CD14-positive monocyte (primary cell): ENCODE results near the gene DHRS1. TPM values are rescaled to one million over a fixed set of nuclear protein-coding genes. Genes with fewer than 3 reads are reported as not detected.

Experiments
- DNase-seq, 3 donors: peaks; one replicate each; pipeline ENCODE4 v3.0.0-alpha.2; 2011 to 2022
- H2AFZ ChIP-seq: 2 replicates; pipeline ENCODE4 v1.6.0; 2012; ENCODE audit warnings: mild to moderate bottlenecking, low read depth, low read length, inconsistent platforms; ENCODE audit not compliant: insufficient read depth, poor library complexity, severe bottlenecking
- H3K27ac ChIP-seq, 2 donors: 1 replicate in 1 of 2; 2 replicates in 1 of 2; pipeline ENCODE4 v1.5.1; 2012 to 2013; ENCODE audit warnings: low read length in 2 of 2, control low read depth in 1 of 2, inconsistent platforms in 1 of 2, low read depth in 1 of 2, mild to moderate bottlenecking in 1 of 2
- H3K27me3 ChIP-seq, 2 donors: one replicate each; pipeline versions ENCODE4 v1.6.0 to v1.6.1; 2011 to 2013; ENCODE audit warnings: low read length in 2 of 2; ENCODE audit not compliant: control insufficient read depth in 2 of 2, insufficient read depth in 2 of 2
- H3K36me3 ChIP-seq, 2 donors: replicated peaks in 1 of 2; 1 replicate in 1 of 2; 2 replicates in 1 of 2; pipeline versions ENCODE4 v1.5.1 to v1.6.1; 2012 to 2013; ENCODE audit warnings: low read length in 2 of 2, control low read depth in 1 of 2, inconsistent platforms in 1 of 2, mild to moderate bottlenecking in 1 of 2; ENCODE audit not compliant: insufficient read depth in 2 of 2, control insufficient read depth in 1 of 2
- H3K4me1 ChIP-seq, 2 donors: 1 replicate in 1 of 2; 2 replicates in 1 of 2; pipeline versions ENCODE4 v1.5.1 to v1.6.1; 2012 to 2013; ENCODE audit warnings: low read length in 2 of 2, control low read depth in 1 of 2, inconsistent platforms in 1 of 2, mild to moderate bottlenecking in 1 of 2, moderate library complexity in 1 of 2; ENCODE audit not compliant: insufficient read depth in 2 of 2, control insufficient read depth in 1 of 2
- H3K4me2 ChIP-seq: replicated peaks from 2 replicates; pipeline ENCODE3; 2012; ENCODE audit warnings: low read length, moderate library complexity, mild to moderate bottlenecking; ENCODE audit not compliant: poor library complexity, severe bottlenecking; ENCODE audit errors: extremely low read depth
- H3K4me3 ChIP-seq, 3 experiments: fragments of 200-600 bp in 1 of 3; sonication (generic) in 1 of 3; replicated peaks in 1 of 3; 1 replicate in 2 of 3; 2 replicates in 1 of 3; pipeline ENCODE4 v1.5.1; 2011 to 2013; ENCODE audit warnings: low read length in 3 of 3, mild to moderate bottlenecking in 3 of 3, control low read depth in 2 of 3, low read depth in 2 of 3, inconsistent platforms in 1 of 3, moderate library complexity in 1 of 3
- H3K79me2 ChIP-seq: 2 replicates; pipeline ENCODE4 v1.6.0; 2012; ENCODE audit warnings: mild to moderate bottlenecking, control low read depth, inconsistent platforms, low read length, moderate library complexity; ENCODE audit not compliant: insufficient read depth
- H3K9ac ChIP-seq: 2 replicates; pipeline ENCODE4 v1.6.0; 2017; ENCODE audit warnings: low read length, mild to moderate bottlenecking; ENCODE audit not compliant: insufficient read depth, poor library complexity, severe bottlenecking
- H3K9me3 ChIP-seq, 2 donors: replicated peaks in 1 of 2; 1 replicate in 1 of 2; 2 replicates in 1 of 2; pipeline versions ENCODE4 v1.5.1 to v1.6.1; 2012 to 2013; ENCODE audit warnings: low read length in 2 of 2, control low read depth in 1 of 2; ENCODE audit not compliant: control insufficient read depth in 1 of 2, insufficient read depth in 1 of 2
- H4K20me1 ChIP-seq: 2 replicates; pipeline ENCODE4 v1.6.0; 2012; ENCODE audit warnings: mild to moderate bottlenecking, low read length, control low read depth, moderate library complexity; ENCODE audit not compliant: insufficient read depth
- H3K27ac Mint-ChIP-seq, 7 donors: one replicate each; pipeline ENCODE4 v1.8.0; 2020; ENCODE audit warnings: mild to moderate bottlenecking in 7 of 7, mixed read lengths in 7 of 7, moderate library complexity in 6 of 7, inconsistent platforms in 2 of 7
- H3K27me3 Mint-ChIP-seq, 3 donors: one replicate each; pipeline ENCODE4 v1.8.0; 2021 to 2022; ENCODE audit warnings: low read depth in 3 of 3, mild to moderate bottlenecking in 3 of 3, mixed read lengths in 3 of 3, moderate library complexity in 3 of 3, inconsistent platforms in 1 of 3
- H3K36me3 Mint-ChIP-seq, 2 donors: one replicate each; pipeline ENCODE4 v1.8.0; 2020; ENCODE audit warnings: mixed read lengths in 2 of 2, inconsistent platforms in 1 of 2, mild to moderate bottlenecking in 1 of 2
- H3K4me1 Mint-ChIP-seq: one replicate; pipeline ENCODE4 v1.8.0; 2020; ENCODE audit warnings: mild to moderate bottlenecking, mixed read lengths
- H3K4me3 Mint-ChIP-seq, 2 donors: one replicate each; pipeline ENCODE4 v1.8.0; 2020; ENCODE audit warnings: mild to moderate bottlenecking in 2 of 2, mixed read lengths in 2 of 2, moderate library complexity in 1 of 2
- H3K9me3 Mint-ChIP-seq, 7 donors: one replicate each; pipeline ENCODE4 v1.8.0; 2020 to 2022; ENCODE audit warnings: mixed read lengths in 7 of 7, mild to moderate bottlenecking in 6 of 7, moderate library complexity in 6 of 7, inconsistent platforms in 2 of 7
- CTCF ChIP-seq: fragments of 200-600 bp; IDR thresholded peaks from one replicate; pipeline ENCODE4 v1.8.0; 2022; ENCODE audit warnings: antibody characterized with exemption, mild to moderate bottlenecking
- WGBS: methylation state at CpG from one replicate; pipeline ENCODE4 v1.1.5; 2013; ENCODE audit warnings: missing lambda C conversion rate; ENCODE audit not compliant: insufficient coverage; 5-methylcytosine and 5-hydroxymethylcytosine counted together
- intact Hi-C, 2 donors: fragments of 100-400 bp; cut with micrococcal nuclease; formaldehyde crosslinking; loops; one replicate each; pipeline versions ENCODE4 v1.15.0 to v1.15.1; 2023
- polyA plus RNA-seq, 3 donors: library from polyadenylated mRNA; depleted of rRNA in 1 of 3; unstranded in 2 of 3; stranded (reverse) in 1 of 3; fragments of 300-500 nt in 2 of 3; fragments of >200 nt in 1 of 3; fragmentation: Illumina TruSeq in 2 of 3; gene quantifications; 1 replicate in 2 of 3; 2 replicates in 1 of 3; pipeline ENCODE4 v1.2.3, GENCODE V29; 2012 to 2021

DHRS1 gene
- polyA plus RNA-seq, 3 donors = 31.6 to 49.4 (median 48.8) TPM

GRCh38 chr14:24243336-24243836 lies 56.2 kb downstream of the DHRS1 start:
- WGBS = 4% methylated on average over 4 of the region's 10 CpGs
- DNase-seq = peak; percentile 51 to 84 (median 70)
- Histone ChIP-seq H3K36me3 (peaks cover 27 to 33% of the 10 kb centered on the region in 2 donors), H4K20me1 (peaks cover 37% of the 10 kb centered on the region), H3K9me3 (no peaks in the 10 kb centered on the region), H3K4me2 (peak overlapping the region; percentile 80), H2AFZ (peak overlapping the region; percentile 54), H3K79me2 (peaks cover 38% of the 10 kb centered on the region), H3K4me3 (peak overlapping the region; percentile 48 to 82 (median 78)), H3K27ac (peak overlapping the region; percentile 94 to 98), H3K27me3 (no peaks in the 10 kb centered on the region), H3K9ac (peak overlapping the region; percentile 85), H3K4me1 (peaks cover 50 to 76% of the 10 kb centered on the region in 2 donors)
- TF ChIP-seq CTCF = no peak
- peaks cover 0 to 2% (median 0%) of the 10 kb centered on the region in 7 donors for H3K9me3 Mint-ChIP-seq
- H3K27ac Mint-ChIP-seq = peak overlapping the region; percentile 99 to 100 (median 100)
- peaks cover 29 to 37% of the 10 kb centered on the region in 2 donors for H3K36me3 Mint-ChIP-seq
- intact Hi-C loops = loop anchor here (2.0 to 10.0 kb wide), 4 partner anchors 27 to 191 kb away; partner anchors contain the start of genes DHRS1 (in 1 of the 2), NOP9 (in 1 of the 2) and RABGGTA (in 1 of the 2)
- H3K27me3 Mint-ChIP-seq = no peaks in the 10 kb centered on the region
- H3K4me3 Mint-ChIP-seq = peak overlapping the region; percentile 90 to 97
- H3K4me1 Mint-ChIP-seq = peaks cover 61% of the 10 kb centered on the region

- Mint-ChIP-seq H3K9me3 (peaks cover 0 to 2% (median 0%) of the 10 kb centered on the region in 7 donors), H3K27ac (peak overlapping the region; percentile 99 to 100 (median 100)), H3K4me1 (peaks cover 66% of the 10 kb centered on the region), H3K4me3 (peak overlapping the region; percentile 90 to 97), H3K36me3 (peaks cover 42 to 43% of the 10 kb centered on the region in 2 donors), H3K27me3 (no peaks in the 10 kb centered on the region)
- peak; percentile 88 to 93 (median 92) for DNase-seq
- intact Hi-C loops = loop anchor here (1.0 to 10.0 kb wide), 6 partner anchors 9 to 193 kb away; partner anchors contain the start of genes DHRS1 (in 1 of the 2), GMPR2 (in 1 of the 2), NEDD8 (in 1 of the 2) and NOP9 (in 1 of the 2)
- peak overlapping the region; percentile 54 for H2AFZ ChIP-seq
- H3K36me3 ChIP-seq = peaks cover 42 to 45% of the 10 kb centered on the region in 2 donors
- no peaks in the 10 kb centered on the region for H3K27me3 ChIP-seq
- H3K9ac ChIP-seq = peak overlapping the region; percentile 85
- H3K4me3 ChIP-seq = peak overlapping the region; percentile 48 to 82 (median 78)
- peak; percentile 33 for TF ChIP-seq CTCF
- H3K79me2 ChIP-seq = peaks cover 47% of the 10 kb centered on the region
- H3K27ac ChIP-seq = peak overlapping the region; percentile 94 to 98
- under 1% methylated on average over 37 of the region's 39 CpGs for WGBS
- peaks cover 52% of the 10 kb centered on the region for H4K20me1 ChIP-seq
- no peaks in the 10 kb centered on the region for H3K9me3 ChIP-seq
- H3K4me2 ChIP-seq = peak overlapping the region; percentile 80
- H3K4me1 ChIP-seq = peaks cover 50 to 72% of the 10 kb centered on the region in 2 donors
These were observed 57.6 kb downstream of the DHRS1 start for GRCh38 chr14:24241829-24242443.

Other genes with a start within 250 kb of the DHRS1 start
- gene CARMIL3, start 247.8 kb downstream of the DHRS1 start, polyA plus RNA-seq = 1 to 10 TPM in 1 of 3 donors, not detected in 2; 1.0 TPM
- not detected for gene CPNE6, start 228.2 kb downstream of the DHRS1 start, polyA plus RNA-seq
- 10 to 100 TPM; 29.9 to 34.2 (median 31.3) TPM for gene PCK2, start 205.5 kb downstream of the DHRS1 start, polyA plus RNA-seq
- 10 to 100 TPM; 45.6 to 56.6 (median 48.8) TPM for gene DCAF11, start 185.0 kb downstream of the DHRS1 start, polyA plus RNA-seq
- gene NRL, start 184.8 kb downstream of the DHRS1 start, polyA plus RNA-seq = 1 to 10 TPM; 1.1 to 1.5 (median 1.3) TPM
- 1 to 10 TPM in 1 of 3 donors, not detected in 2; 2.1 TPM for gene FITM1, start 169.1 kb downstream of the DHRS1 start, polyA plus RNA-seq
- gene PSME1, start 163.6 kb downstream of the DHRS1 start, polyA plus RNA-seq = 100 to 1,000 TPM; 435 to 759 (median 729) TPM
- gene EMC9, start 158.2 kb downstream of the DHRS1 start, polyA plus RNA-seq = 1 to 10 TPM; 6.4 to 9.4 (median 8.5) TPM
- 100 to 1,000 TPM; 237 to 593 (median 579) TPM for gene PSME2, start 153.2 kb downstream of the DHRS1 start, polyA plus RNA-seq
- gene RNF31, start 152.3 kb downstream of the DHRS1 start, polyA plus RNA-seq = 10 to 100 TPM; 30.7 to 63.2 (median 36.8) TPM
- 100 to 1,000 TPM in 1 of 3 donors, 10 to 100 TPM in 2; 44.7 to 208 (median 56.0) TPM for gene IRF9, start 138.5 kb downstream of the DHRS1 start, polyA plus RNA-seq
- gene REC8, start 127.7 kb downstream of the DHRS1 start, polyA plus RNA-seq = 10 to 100 TPM in 1 of 3 donors, 1 to 10 TPM in 2; 1.4 to 46.4 (median 2.3) TPM
- 10 to 100 TPM in 1 of 3 donors, 1 to 10 TPM in 2; 4.1 to 14.2 (median 4.3) TPM for gene IPO4, start 111.0 kb downstream of the DHRS1 start, polyA plus RNA-seq
- 10 to 100 TPM; 14.6 to 56.0 (median 51.1) TPM for gene TM9SF1, start 104.3 kb downstream of the DHRS1 start, polyA plus RNA-seq
- under 1 TPM in 2 of 3 donors, not detected in 1; 0.07 to 0.13 TPM for gene TSSK4, start 94.1 kb downstream of the DHRS1 start, polyA plus RNA-seq
- 100 to 1,000 TPM in 2 of 3 donors, 10 to 100 TPM in 1; 99.0 to 128 (median 102) TPM for gene CHMP4A, start 86.3 kb downstream of the DHRS1 start, polyA plus RNA-seq
- 10 to 100 TPM; 17.5 to 49.6 (median 37.5) TPM for gene MDP1, start 83.7 kb downstream of the DHRS1 start, polyA plus RNA-seq
- gene NEDD8, start 67.4 kb downstream of the DHRS1 start, polyA plus RNA-seq = 100 to 1,000 TPM; 164 to 335 (median 306) TPM
- 10 to 100 TPM; 84.4 to 84.7 (median 84.5) TPM for gene GMPR2, start 66.9 kb downstream of the DHRS1 start, polyA plus RNA-seq
- 100 to 1,000 TPM in 2 of 3 donors, 10 to 100 TPM in 1; 63.6 to 151 (median 137) TPM for gene TINF2, start 57.2 kb downstream of the DHRS1 start, polyA plus RNA-seq
- 1 to 10 TPM in 1 of 3 donors, not detected in 2; 7.8 TPM for gene TGM1, start 36.6 kb downstream of the DHRS1 start, polyA plus RNA-seq
- 100 to 1,000 TPM in 1 of 3 donors, 10 to 100 TPM in 2; 34.5 to 125 (median 35.4) TPM for gene RABGGTA, start 28.2 kb downstream of the DHRS1 start, polyA plus RNA-seq
- gene NOP9, start 70 bp upstream of the DHRS1 start, polyA plus RNA-seq = 10 to 100 TPM in 1 of 3 donors, 1 to 10 TPM in 2; 1.2 to 16.6 (median 1.3) TPM
- gene CIDEB, start 8.2 kb upstream of the DHRS1 start, polyA plus RNA-seq = 100 to 1,000 TPM in 1 of 3 donors, 10 to 100 TPM in 2; 36.4 to 126 (median 63.8) TPM
- gene LTB4R2, start 10.4 kb upstream of the DHRS1 start, polyA plus RNA-seq = 10 to 100 TPM in 1 of 3 donors, 1 to 10 TPM in 2; 2.7 to 25.1 (median 2.9) TPM
- gene LTB4R, start 11.7 kb upstream of the DHRS1 start, polyA plus RNA-seq = 10 to 100 TPM; 51.5 to 98.5 (median 87.3) TPM
- gene ADCY4, start 35.3 kb upstream of the DHRS1 start, polyA plus RNA-seq = 10 to 100 TPM in 1 of 3 donors, under 1 TPM in 2; 0.69 to 11.9 (median 0.70) TPM
- gene RIPK3, start 40.2 kb upstream of the DHRS1 start, polyA plus RNA-seq = 10 to 100 TPM; 11.7 to 69.6 (median 11.8) TPM
- gene NFATC4, start 68.4 kb upstream of the DHRS1 start, polyA plus RNA-seq = not detected
- under 1 TPM; 0.18 to 0.84 (median 0.40) TPM for gene NYNRIN, start 99.2 kb upstream of the DHRS1 start, polyA plus RNA-seq
- 1 to 10 TPM in 1 of 3 donors, under 1 TPM in 1, not detected in 1; 0.07 to 1.1 TPM for gene CBLN3, start 129.9 kb upstream of the DHRS1 start, polyA plus RNA-seq
- gene KHNYN, start 130.2 kb upstream of the DHRS1 start, polyA plus RNA-seq = 10 to 100 TPM; 12.4 to 39.8 (median 16.0) TPM
- 100 to 1,000 TPM in 1 of 3 donors, 10 to 100 TPM in 2; 37.3 to 110 (median 39.2) TPM for gene SDR39U1, start 143.0 kb upstream of the DHRS1 start, polyA plus RNA-seq
- not detected for gene CMA1, start 208.5 kb upstream of the DHRS1 start, polyA plus RNA-seq